ENCODE results near the gene SLC35F1. TPM values are rescaled to one million over a fixed set of nuclear protein-coding genes. Genes with fewer than 3 reads are reported as not detected.
"Not testable (repeated sequence)": the region's sequence is repeated elsewhere in the genome, so short reads cannot be mapped to it uniquely, and the experiment has no call there.

The SLC35F1 gene
- total RNA-seq, 4 donors from 2014 or later: 0.74 to 12.0 (median 2.3) TPM

GRCh38 chr6:117960877-117961276 lies 53.8 kb downstream of the SLC35F1 start:
- no peak for ATAC-seq (ENCODE audit: low FRiP score)
- no peak for DNase-seq (ENCODE audit: low spot score)
- TF ChIP-seq, protein P1, sequence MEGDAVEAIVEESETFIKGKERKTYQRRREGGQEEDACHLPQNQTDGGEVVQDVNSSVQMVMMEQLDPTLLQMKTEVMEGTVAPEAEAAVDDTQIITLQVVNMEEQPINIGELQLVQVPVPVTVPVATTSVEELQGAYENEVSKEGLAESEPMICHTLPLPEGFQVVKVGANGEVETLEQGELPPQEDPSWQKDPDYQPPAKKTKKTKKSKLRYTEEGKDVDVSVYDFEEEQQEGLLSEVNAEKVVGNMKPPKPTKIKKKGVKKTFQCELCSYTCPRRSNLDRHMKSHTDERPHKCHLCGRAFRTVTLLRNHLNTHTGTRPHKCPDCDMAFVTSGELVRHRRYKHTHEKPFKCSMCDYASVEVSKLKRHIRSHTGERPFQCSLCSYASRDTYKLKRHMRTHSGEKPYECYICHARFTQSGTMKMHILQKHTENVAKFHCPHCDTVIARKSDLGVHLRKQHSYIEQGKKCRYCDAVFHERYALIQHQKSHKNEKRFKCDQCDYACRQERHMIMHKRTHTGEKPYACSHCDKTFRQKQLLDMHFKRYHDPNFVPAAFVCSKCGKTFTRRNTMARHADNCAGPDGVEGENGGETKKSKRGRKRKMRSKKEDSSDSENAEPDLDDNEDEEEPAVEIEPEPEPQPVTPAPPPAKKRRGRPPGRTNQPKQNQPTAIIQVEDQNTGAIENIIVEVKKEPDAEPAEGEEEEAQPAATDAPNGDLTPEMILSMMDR (IDR thresholded peaks at IDR 0.05): no peak

GRCh38 chr6:117961301-117961700 lies 54.2 kb downstream of the SLC35F1 start:
- DNase-seq (ENCODE audit: low spot score) (no peak), ATAC-seq (ENCODE audit: low FRiP score) (no peak)
- TF ChIP-seq, protein P1 (IDR thresholded peaks at IDR 0.05): no peak

DNA sequence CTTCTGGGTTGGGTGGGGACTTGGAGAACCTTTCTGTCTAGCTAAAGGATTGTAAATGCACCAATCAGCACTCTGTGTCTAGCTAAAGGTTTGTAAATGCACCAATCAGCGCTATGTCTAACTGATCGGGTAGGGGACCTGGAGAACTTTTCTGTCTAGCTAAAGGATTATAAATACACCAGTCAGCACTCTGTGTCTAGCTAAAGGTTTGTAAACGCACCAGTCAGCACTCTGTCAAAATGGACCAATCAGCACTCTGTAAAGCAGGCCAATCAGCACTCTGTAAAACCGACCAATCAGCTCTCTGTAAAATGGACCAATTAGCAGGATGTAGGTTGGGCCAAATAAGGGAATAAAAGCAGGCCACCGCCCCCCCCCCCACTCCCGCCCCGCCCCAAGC lies 58.7 kb downstream of the SLC35F1 start:
- DNase-seq (ENCODE audit: low spot score); ATAC-seq (ENCODE audit: low FRiP score): not testable (repeated sequence)

DNA sequence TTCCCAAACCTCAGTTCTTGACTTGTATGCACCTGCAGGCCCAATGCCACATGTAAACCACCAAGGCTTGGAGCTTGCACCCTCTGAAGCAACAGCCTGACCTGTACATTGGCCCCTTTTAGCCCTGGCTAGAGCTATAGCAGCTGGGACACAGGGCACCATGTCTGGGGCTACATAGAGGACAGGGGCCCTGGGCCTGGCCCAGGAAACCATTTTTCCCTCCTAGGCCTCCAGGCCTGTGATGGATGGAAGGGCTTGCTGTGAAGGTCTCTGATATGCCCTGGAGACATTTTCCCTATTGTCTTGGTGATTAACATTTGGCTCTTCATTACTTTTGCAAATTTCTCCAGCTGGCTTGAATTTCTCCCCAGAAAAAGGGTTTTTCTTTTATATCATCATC lies 64.6 kb downstream of the SLC35F1 start:
- TF ChIP-seq, protein P1 (IDR thresholded peaks at IDR 0.05): no peak
- ATAC-seq (ENCODE audit: low FRiP score) (no peak), DNase-seq (ENCODE audit: low spot score) (no peak)

GRCh38 chr6:117974914-117975627 lies 68.0 kb downstream of the SLC35F1 start:
- DNase-seq (ENCODE audit: low spot score): no peak
- TF ChIP-seq, protein P1 (IDR thresholded peaks at IDR 0.05): no peak
- no peak for ATAC-seq (ENCODE audit: low FRiP score)

DNA sequence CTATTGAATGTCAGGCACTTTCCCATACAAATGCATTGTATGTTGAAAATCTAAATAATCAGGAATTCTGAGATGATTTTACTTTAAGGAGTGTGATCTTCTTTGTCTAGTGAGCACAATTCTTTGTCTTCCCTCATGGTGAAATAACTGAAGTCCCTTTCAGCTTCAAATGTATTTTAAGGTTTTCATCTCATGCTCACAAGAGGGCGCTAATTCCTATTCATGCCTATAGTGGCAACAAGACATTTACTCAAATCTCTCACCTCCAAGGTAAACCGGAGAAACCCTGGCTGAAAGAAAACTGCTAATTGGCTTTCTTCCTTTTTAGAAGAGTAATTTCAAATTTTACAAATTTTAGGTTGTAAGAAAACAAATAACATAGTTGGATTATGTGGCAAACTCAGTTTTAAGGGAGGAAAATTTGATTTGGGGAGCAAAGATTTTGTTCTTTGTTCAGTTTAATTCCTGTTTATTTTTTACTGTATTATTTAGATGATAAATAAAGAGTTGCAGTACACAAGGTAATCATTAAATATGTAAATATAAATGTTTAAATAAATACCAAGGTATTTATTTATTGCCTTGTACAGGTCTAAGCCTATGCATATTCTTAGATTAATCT lies 69.1 kb downstream of the SLC35F1 start:
- TF ChIP-seq, protein P1 (IDR thresholded peaks at IDR 0.05): peak in 1 of 3 donors; percentile 28

GRCh38 chr6:117985916-117986315 lies 78.9 kb downstream of the SLC35F1 start:
- TF ChIP-seq, protein P1 (IDR thresholded peaks at IDR 0.05): no peak
- DNase-seq (ENCODE audit: low spot score) (no peak), ATAC-seq (ENCODE audit: low FRiP score) (no peak)

More for the DNA sequence above, 69.1 kb downstream of the SLC35F1 start:
- no peak for ATAC-seq (ENCODE audit: low FRiP score)
- DNase-seq (ENCODE audit: low spot score): no peak
